Fibroblast of lung (primary cell): ENCODE measurements around the gene AKT1. TPM values are rescaled to one million over a fixed set of nuclear protein-coding genes. Genes with fewer than 3 reads are reported as not detected.

Experiments used
- DNase-seq, 2 donors: peaks; one replicate each; pipeline versions ENCODE4 v3.0.0 to v3.0.0-alpha.2; 2010; ENCODE audit warnings: low read depth in 2 of 2
- H2AFZ ChIP-seq: 2 replicates; pipeline ENCODE4 v1.5.1; 2012; ENCODE audit warnings: low read length, control low read depth, inconsistent platforms
- H3K27ac ChIP-seq: 2 replicates; pipeline ENCODE4 v1.5.1; 2011; ENCODE audit warnings: low read length, control low read depth; ENCODE audit not compliant: insufficient read depth
- H3K27me3 ChIP-seq: 2 replicates; pipeline ENCODE4 v1.5.1; 2011; ENCODE audit warnings: mild to moderate bottlenecking, low read length; ENCODE audit not compliant: control insufficient read depth, insufficient read depth
- H3K36me3 ChIP-seq: 2 replicates; pipeline ENCODE4 v1.5.1; 2011; ENCODE audit warnings: low read length; ENCODE audit not compliant: control insufficient read depth, insufficient read depth
- H3K4me1 ChIP-seq: 2 replicates; pipeline ENCODE4 v1.5.1; 2011; ENCODE audit warnings: low read length; ENCODE audit not compliant: control insufficient read depth, insufficient read depth; ENCODE audit errors: extremely low read depth
- H3K4me2 ChIP-seq: 2 replicates; pipeline ENCODE4 v1.5.1; 2011; ENCODE audit warnings: low read length, control low read depth; ENCODE audit not compliant: insufficient read depth; ENCODE audit errors: extremely low read depth
- H3K4me3 ChIP-seq, 4 experiments: fragments of 200-600 bp in 1 of 4; sonication (generic) in 1 of 4; replicated peaks in 1 of 4; 2 replicates each; pipeline ENCODE4 v1.5.1; 2011 to 2016; ENCODE audit warnings: low read length in 4 of 4, low read depth in 3 of 4, mild to moderate bottlenecking in 3 of 4, control low read depth in 2 of 4, inconsistent platforms in 1 of 4, mixed read lengths in 1 of 4; ENCODE audit not compliant: insufficient read depth in 1 of 4; ENCODE audit errors: control extremely low read depth in 1 of 4
- H3K79me2 ChIP-seq: 2 replicates; pipeline ENCODE4 v1.5.1; 2012; ENCODE audit warnings: mild to moderate bottlenecking, low read length, inconsistent platforms; ENCODE audit not compliant: control insufficient read depth, insufficient read depth
- H3K9ac ChIP-seq: 2 replicates; pipeline ENCODE4 v1.5.1; 2011; ENCODE audit warnings: mild to moderate bottlenecking, low read length, control low read depth; ENCODE audit not compliant: insufficient read depth
- H3K9me3 ChIP-seq: 2 replicates; pipeline ENCODE4 v1.5.1; 2012; ENCODE audit warnings: low read depth, low read length; ENCODE audit not compliant: control insufficient read depth, insufficient read depth
- H4K20me1 ChIP-seq: 2 replicates; pipeline ENCODE4 v1.5.1; 2011; ENCODE audit warnings: low read length; ENCODE audit not compliant: control insufficient read depth, insufficient read depth; ENCODE audit errors: extremely low read depth
- CTCF ChIP-seq, 2 donors: IDR thresholded peaks in 1 of 2; conservative IDR thresholded peaks in 1 of 2; 1 replicate in 1 of 2; 2 replicates in 1 of 2; pipeline ENCODE4 v1.5.1; 2011 to 2012; ENCODE audit warnings: low read length in 2 of 2, control low read depth in 1 of 2, inconsistent platforms in 1 of 2, low read depth in 1 of 2, mild to moderate bottlenecking in 1 of 2
- EZH2 ChIP-seq: IDR thresholded peaks from 2 replicates; pipeline ENCODE4 v1.5.1; 2012; ENCODE audit warnings: low read length, control low read depth, mild to moderate bottlenecking; ENCODE audit errors: missing control alignments
- polyA plus RNA-seq, 2 donors: library from polyadenylated mRNA; depleted of rRNA in 1 of 2; stranded (reverse) in 1 of 2; unstranded in 1 of 2; fragments of >200 nt; gene quantifications; 2 replicates each; pipeline ENCODE4 v1.2.1, GENCODE V29; 2011 to 2012; ENCODE audit warnings: missing spikeins in 1 of 2
- total RNA-seq: library from RNA; depleted of rRNA; stranded (reverse); fragments of >200 nt; gene quantifications from 2 replicates; pipeline ENCODE4 v1.2.1, GENCODE V29; 2014

Gene AKT1
- total and polyA plus RNA-seq, 2 donors (not counting 1 experiment from before 2014, with no cell fraction given), result 83.2 to 127 TPM

GRCh38 chr14:104754213-104754851, 41.2 kb downstream of the AKT1 start:
- Histone ChIP-seq H3K9ac (no peak overlapping the region), H2AFZ (no peak overlapping the region), H3K27ac (peak overlapping the region; percentile 88), H4K20me1 (no peaks in the 10 kb centered on the region), H3K9me3 (no peaks in the 10 kb centered on the region), H3K4me2 (peak overlapping the region; percentile 88), H3K4me3 (peak overlapping the region; percentile 64 to 88 (median 80)), H3K36me3 (peaks cover 23% of the 10 kb centered on the region), H3K4me1 (peaks cover 18% of the 10 kb centered on the region), H3K79me2 (peaks cover 43% of the 10 kb centered on the region), H3K27me3 (no peaks in the 10 kb centered on the region)
- DNase-seq, result no peak
- no peak for TF ChIP-seq CTCF (conservative IDR thresholded peaks at IDR 0.05 in 1 of 2, IDR thresholded peaks at IDR 0.05 in 1 of 2; ENCODE audit: low read depth in 1 of 2, low read length in 2 of 2)
- TF ChIP-seq EZH2, result no peak

GRCh38 chr14:104753528-104754212, 41.9 kb downstream of the AKT1 start:
- no peak for TF ChIP-seq EZH2
- TF ChIP-seq CTCF (conservative IDR thresholded peaks at IDR 0.05 in 1 of 2, IDR thresholded peaks at IDR 0.05 in 1 of 2; ENCODE audit: low read depth in 1 of 2, low read length in 2 of 2), result no peak
- Histone ChIP-seq H4K20me1 (no peaks in the 10 kb centered on the region), H3K27ac (peak overlapping the region; percentile 88), H3K79me2 (peaks cover 43% of the 10 kb centered on the region), H3K36me3 (peaks cover 18% of the 10 kb centered on the region), H3K27me3 (no peaks in the 10 kb centered on the region), H3K4me2 (peak overlapping the region; percentile 88), H2AFZ (no peak overlapping the region), H3K4me3 (peak overlapping the region; percentile 64 to 88 (median 80)), H3K9me3 (no peaks in the 10 kb centered on the region), H3K4me1 (peaks cover 23% of the 10 kb centered on the region), H3K9ac (peak overlapping the region; percentile 88)
- peak in 1 of 2 donors; percentile 9 for DNase-seq

- peak within 1 kb of the TSS; percentile 93 for H2AFZ ChIP-seq
- H3K9me3 ChIP-seq, result no peaks in the 10 kb centered on the region
- peaks cover 41% of the 10 kb centered on the region for H3K79me2 ChIP-seq
- H3K36me3 ChIP-seq, result peaks cover 17% of the 10 kb centered on the region
- no peaks in the 10 kb centered on the region for H4K20me1 ChIP-seq
- H3K9ac ChIP-seq, result peak within 1 kb of the TSS; percentile 88
- peak within 1 kb of the TSS; percentile 67 to 88 (median 80) for H3K4me3 ChIP-seq
- H3K4me1 ChIP-seq, result peaks cover 23% of the 10 kb centered on the region
- peak within 1 kb of the TSS; percentile 88 for H3K27ac ChIP-seq
- TF ChIP-seq EZH2, result no peak
- TF ChIP-seq CTCF (conservative IDR thresholded peaks at IDR 0.05 in 1 of 2, IDR thresholded peaks at IDR 0.05 in 1 of 2; ENCODE audit: low read depth in 1 of 2, low read length in 2 of 2), result no peak
- H3K4me2 ChIP-seq, result peak within 1 kb of the TSS; percentile 93
- DNase-seq, result peak; percentile 99
- no peaks in the 10 kb centered on the region for H3K27me3 ChIP-seq
These were observed 42.6 kb downstream of the AKT1 start, which contains the start of gene SIVA1 for GRCh38 chr14:104752735-104753527. Gene SIVA1 (plus strand): TSS chr14:104753147. CDS start chr14:104753202, 55 bp downstream.
